ENCODE measurements around the gene NTSR1.

DNA sequence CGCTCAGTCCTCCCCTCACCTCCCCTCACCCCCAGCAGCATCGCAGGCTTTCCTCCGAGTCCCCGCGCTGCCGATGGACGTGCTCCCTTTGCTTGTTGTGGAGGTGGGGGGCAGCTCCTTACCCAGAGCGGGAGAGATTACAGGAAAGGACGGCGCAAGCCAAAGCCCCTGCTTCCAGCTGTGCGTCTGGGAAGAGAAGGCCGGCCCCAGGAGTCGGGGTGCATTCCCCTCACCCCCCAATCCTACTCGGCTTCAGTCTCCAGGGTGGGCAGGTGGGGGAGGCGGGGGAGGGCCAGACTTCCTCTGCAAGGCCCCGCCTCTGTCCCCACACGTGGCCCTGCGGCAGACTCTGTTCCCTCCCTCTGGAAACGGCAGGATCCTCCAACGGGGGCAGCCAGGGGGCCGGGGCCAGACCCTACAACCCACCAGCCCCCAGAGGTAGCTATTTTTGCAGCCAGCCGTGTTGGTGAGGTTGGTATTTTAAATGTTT, 43.6 kb downstream of the NTSR1 start:
- TF ChIP-seq, protein P1, sequence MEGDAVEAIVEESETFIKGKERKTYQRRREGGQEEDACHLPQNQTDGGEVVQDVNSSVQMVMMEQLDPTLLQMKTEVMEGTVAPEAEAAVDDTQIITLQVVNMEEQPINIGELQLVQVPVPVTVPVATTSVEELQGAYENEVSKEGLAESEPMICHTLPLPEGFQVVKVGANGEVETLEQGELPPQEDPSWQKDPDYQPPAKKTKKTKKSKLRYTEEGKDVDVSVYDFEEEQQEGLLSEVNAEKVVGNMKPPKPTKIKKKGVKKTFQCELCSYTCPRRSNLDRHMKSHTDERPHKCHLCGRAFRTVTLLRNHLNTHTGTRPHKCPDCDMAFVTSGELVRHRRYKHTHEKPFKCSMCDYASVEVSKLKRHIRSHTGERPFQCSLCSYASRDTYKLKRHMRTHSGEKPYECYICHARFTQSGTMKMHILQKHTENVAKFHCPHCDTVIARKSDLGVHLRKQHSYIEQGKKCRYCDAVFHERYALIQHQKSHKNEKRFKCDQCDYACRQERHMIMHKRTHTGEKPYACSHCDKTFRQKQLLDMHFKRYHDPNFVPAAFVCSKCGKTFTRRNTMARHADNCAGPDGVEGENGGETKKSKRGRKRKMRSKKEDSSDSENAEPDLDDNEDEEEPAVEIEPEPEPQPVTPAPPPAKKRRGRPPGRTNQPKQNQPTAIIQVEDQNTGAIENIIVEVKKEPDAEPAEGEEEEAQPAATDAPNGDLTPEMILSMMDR (IDR thresholded peaks at IDR 0.05), result no peak
- TF ChIP-seq POLR2A (IDR thresholded peaks at IDR 0.05), result no peak
